GM06990 (cell line): ENCODE data around the gene TCEANC2.

Experiments
- DNase-seq: peaks from one replicate; pipeline ENCODE4 v3.0.0-alpha.2; 2011; ENCODE audit not compliant: insufficient read length; ENCODE audit errors: extremely low read depth
- H3K27me3 ChIP-seq: replicated peaks from 2 replicates; pipeline ENCODE4 v1.6.0; 2011; ENCODE audit warnings: low read length; ENCODE audit not compliant: control insufficient read depth, insufficient read depth
- H3K36me3 ChIP-seq: 2 replicates; pipeline ENCODE4 v1.5.1; 2011; ENCODE audit warnings: low read length; ENCODE audit not compliant: control insufficient read depth, insufficient read depth
- H3K4me3 ChIP-seq: replicated peaks from 2 replicates; pipeline ENCODE4 v1.5.1; 2011; ENCODE audit warnings: low read depth, mild to moderate bottlenecking, control low read depth, low read length
- CTCF ChIP-seq: IDR thresholded peaks from 2 replicates; pipeline ENCODE4 v1.5.1; 2011; ENCODE audit warnings: low read length, control low read depth, mild to moderate bottlenecking, inconsistent platforms; ENCODE audit not compliant: insufficient read depth, poor library complexity, severe bottlenecking

Gene TCEANC2

GRCh38 chr1:54120018-54120697 lies 66.8 kb downstream of the TCEANC2 start:
- DNase-seq: no peak
- no peak for TF ChIP-seq CTCF
- Histone ChIP-seq H3K4me3 (no peak overlapping the region), H3K36me3 (no peaks in the 10 kb centered on the region), H3K27me3 (no peaks in the 10 kb centered on the region)

DNA sequence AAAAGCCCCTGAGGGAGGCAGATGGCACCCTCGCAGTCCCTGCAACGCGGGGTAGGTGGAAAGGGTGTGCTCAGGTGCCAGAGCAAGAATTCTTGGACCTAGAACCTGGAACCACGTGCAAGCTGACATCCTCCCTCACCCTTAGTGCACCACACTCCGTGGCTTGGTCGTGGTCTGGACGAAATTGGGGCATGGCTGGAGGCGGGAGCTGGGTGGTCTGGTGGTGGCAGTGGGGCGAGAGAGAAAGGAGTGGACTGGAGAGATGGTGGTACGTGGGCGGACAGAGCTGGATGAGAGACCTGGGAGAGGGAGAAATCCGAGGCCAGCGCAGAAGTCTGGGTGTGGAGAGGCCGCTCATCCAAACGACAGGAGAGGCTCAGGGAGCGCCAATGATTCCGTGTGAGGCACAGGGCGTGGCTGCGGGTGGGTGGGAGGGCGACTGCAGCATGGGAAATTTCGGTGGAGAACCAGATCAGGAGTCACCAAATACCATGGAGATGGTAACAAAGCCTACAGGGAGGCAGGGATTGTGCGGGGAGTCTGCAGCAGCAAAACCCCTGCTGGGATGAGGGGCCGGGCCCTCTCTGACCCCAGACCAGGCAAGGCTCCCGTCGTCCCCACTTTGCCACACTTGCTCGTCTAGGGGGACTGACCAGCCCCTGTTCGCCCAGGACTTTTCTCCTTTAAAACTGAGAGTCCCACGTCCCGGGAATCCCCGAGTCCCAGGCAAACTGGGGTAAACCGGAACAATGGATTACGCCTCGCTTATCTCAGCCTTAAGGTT lies 67.5 kb downstream of the TCEANC2 start:
- no peak for TF ChIP-seq CTCF
- H3K4me3 ChIP-seq: no peak overlapping the region
- DNase-seq: no peak
- H3K36me3 ChIP-seq: no peaks in the 10 kb centered on the region
- no peaks in the 10 kb centered on the region for H3K27me3 ChIP-seq

DNA sequence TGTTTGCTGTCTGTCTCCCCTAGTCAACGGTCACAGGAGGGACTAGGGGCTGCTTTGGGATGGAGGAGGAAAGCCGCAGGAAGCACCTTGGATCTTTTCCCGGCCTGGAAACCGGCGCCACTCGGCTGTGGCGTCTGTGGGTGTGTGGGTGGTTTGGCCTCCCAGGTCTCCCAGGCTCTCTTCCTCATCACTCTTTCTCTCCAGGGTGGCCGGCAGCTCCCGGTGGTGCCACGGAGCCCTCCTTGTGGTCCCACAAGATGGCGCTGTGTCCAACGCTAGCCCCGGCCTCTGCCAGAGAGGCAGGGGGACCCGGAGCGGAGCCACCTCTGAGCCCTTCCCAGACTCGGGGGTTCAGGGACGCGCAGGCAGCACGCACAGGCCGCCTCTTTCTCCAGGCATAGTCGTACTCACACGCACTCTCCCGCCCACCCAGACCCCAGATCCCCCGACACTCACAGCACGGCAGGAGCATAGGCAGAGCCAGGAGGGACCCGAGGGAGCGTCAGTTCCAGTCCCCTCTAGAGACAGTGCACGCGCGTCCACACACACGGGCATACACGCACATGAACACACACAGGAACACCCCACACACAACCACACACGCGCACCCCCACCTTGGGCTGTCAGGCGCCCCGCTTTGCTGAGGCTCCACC lies 68.2 kb downstream of the TCEANC2 start:
- DNase-seq: peak; percentile 37
- no peak overlapping the region for H3K4me3 ChIP-seq

GRCh38 chr1:54122135-54122751 lies 68.8 kb downstream of the TCEANC2 start:
- TF ChIP-seq CTCF: no peak
- Histone ChIP-seq H3K4me3 (no peak overlapping the region), H3K27me3 (no peaks in the 10 kb centered on the region), H3K36me3 (no peaks in the 10 kb centered on the region)
- DNase-seq: no peak

More for the DNA sequence above, 68.2 kb downstream of the TCEANC2 start:
- Histone ChIP-seq H3K27me3 (no peaks in the 10 kb centered on the region), H3K36me3 (no peaks in the 10 kb centered on the region)
- TF ChIP-seq CTCF: peak; percentile 78

GRCh38 chr1:54122992-54123391 lies 69.6 kb downstream of the TCEANC2 start:
- H3K27me3 ChIP-seq: no peaks in the 10 kb centered on the region
- no peak for DNase-seq
- TF ChIP-seq CTCF: no peak
- no peak overlapping the region for H3K4me3 ChIP-seq
- H3K36me3 ChIP-seq: no peaks in the 10 kb centered on the region
